NCI-H1417 treated with DMSO at 0.1 percent for 48 hours (cell line): Measurements from ENCODE around the gene C19orf67.

Experiments used
- DNase-seq: peaks from one replicate; lab custom pipeline; 2025; lab: John Stamatoyannopoulos, UW

C19orf67 gene

DNA sequence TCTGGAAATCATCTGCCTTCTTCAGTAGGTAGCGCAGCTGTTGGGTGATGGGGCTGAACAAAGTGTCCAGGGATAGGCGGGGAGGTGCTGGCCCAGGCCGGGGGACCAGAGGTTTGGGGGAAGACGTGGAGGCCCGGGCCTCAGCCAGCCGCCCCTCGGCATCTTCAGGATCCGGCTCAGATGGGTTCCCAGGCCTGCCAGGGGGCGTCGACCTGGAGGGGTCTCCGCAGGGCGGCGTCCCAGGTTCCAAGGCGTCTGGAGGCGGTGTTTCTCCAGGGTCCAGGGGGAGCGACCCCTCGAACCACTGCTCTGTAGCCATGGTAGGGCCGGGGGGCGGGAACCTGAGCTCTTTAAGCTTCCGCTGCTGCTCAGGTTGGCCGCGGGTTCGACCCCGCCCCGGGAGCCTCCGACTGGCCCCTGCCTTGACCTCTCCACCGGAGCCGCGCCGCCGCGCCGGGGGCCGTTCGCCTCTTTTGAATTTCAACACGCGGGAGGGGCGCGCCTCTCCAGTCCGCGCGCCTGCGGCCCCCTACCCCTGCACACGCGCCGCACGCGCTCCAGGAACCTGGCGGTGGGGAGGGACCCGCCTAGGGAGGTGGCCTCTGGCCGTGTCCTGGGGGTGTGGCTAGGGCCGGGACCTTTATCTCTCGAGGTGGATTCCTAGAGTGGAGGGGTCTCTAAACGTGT is at the start of gene C19orf67:
C19orf67 (minus strand) TSS at position 475 of the 687 bp plus-strand sequence; CDS start at position 319, 156 bp downstream.
- no peak for DNase-seq

- no peak for DNase-seq
Measured at GRCh38 chr19:14135355-14135754, 49.8 kb upstream of the C19orf67 start.

DNA sequence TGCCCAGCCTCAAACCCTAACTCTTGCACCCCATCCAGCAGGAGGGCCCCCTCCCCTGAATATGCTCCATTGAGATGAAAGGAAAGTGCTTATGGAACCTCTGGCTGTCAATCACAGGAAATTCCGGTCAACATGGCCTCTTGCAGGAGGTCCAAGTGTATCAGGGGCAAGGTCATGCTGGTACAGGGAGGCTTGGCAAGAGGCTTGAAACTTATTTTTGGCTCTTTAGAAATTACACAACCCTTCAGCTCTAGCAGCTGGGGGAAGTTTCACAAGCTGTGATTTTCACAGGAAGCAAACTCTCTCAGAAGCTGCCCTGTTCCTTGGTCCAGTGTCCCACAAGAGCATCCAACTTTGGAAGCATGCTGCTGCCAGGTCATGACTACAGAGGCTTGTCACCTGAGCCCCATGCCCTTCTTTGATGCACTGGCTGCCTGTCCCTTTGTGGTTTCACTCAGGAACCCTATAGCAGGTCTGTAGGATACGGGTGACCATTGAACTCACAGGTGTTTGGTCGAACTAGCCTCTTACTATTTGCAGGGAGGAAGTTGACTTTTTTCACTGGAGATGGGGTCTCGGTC is 42.4 kb upstream of the C19orf67 start:
- no peak for DNase-seq

GRCh38 chr19:14127176-14127575 is 41.6 kb upstream of the C19orf67 start:
- DNase-seq: no peak

DNA sequence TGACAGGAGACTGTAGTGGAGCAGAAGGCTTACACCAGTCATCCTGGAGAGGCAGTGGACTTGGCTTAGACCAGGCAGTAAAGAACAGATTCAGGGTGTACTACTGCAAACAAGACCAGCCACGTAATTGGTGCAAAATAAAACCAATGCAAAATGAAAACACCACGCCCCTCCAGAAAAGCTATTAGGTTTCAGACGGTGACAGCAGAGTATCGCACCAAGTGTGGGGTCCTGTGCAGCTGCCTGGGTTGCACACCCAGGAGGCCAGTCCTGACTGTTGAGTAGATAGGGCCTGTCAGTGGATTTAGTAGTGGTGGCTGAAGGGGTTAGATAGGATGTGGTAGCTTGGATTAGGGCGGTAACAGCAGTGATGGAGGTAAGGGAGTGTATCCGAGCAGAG is 37.3 kb upstream of the C19orf67 start:
- DNase-seq: no peak

DNA sequence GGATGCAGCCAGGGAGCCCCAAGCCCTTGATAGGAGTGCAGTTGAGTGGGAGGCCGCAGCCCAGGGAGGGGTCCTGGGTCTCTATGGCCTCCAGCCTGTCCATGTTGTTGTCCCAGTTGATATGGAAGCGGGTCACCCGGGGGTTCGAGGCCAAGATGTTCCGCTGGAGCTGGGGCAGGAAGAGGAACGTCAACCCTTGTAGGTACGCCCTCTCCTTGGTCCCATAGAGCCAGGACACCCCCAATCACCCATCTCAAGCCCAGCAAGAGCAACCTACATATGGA is 34.9 kb upstream of the C19orf67 start:
- no peak for DNase-seq

- DNase-seq: no peak
Measured at GRCh38 chr19:14119644-14120496, 34.3 kb upstream of the C19orf67 start.

GRCh38 chr19:14119146-14119545 is 33.6 kb upstream of the C19orf67 start:
- no peak for DNase-seq

DNA sequence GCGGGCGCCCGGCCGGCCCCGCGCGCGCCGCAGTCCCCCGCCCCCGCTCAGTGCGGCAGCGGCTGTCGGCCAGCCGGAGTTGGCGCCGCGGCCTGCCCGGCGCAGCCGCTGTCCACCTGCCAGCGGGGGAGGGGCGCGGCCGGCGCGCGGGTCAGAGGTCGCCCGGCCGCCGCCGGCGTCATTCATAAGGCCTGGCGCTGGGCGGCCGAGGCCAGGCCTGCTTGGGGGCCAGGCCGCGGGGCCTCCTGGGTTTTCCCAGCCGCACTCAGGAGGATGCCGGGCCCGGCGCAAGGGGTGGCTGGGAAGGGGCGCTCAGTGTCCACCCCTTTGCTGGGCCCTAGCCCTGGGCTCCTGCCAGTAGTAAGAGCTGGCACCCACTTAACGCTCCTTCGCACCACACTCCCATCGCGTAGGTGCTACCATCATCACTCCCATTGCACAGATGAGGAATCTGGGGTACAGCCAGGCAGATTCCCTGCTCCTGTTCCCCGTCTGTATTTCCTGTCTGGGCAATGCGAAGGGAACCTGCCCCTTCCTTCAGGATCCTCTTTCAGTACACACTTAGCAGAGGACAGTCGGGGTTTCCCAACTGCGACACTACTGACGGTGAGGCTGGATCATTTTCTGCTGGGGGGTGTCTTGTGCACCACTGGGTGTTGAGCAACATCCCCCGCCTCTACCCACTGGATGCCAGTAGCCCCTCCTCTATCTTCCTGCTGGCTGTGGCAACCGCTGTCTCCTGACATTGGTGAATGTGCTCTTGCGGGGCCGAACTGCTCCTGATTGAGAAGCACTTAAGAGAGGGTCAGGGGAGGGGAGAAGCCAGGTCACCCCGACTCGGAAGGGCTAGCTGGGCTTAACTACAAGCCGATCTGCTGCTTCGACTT is 32.8 kb upstream of the C19orf67 start:
- no peak for DNase-seq

GRCh38 chr19:14117668-14118164 is 32.1 kb upstream of the C19orf67 start, which contains the start of gene PRKACA:
Gene PRKACA (minus strand): TSS chr19:14117762. CDS start chr19:14117547, 215 bp downstream.
- peak; percentile 94 for DNase-seq

DNA sequence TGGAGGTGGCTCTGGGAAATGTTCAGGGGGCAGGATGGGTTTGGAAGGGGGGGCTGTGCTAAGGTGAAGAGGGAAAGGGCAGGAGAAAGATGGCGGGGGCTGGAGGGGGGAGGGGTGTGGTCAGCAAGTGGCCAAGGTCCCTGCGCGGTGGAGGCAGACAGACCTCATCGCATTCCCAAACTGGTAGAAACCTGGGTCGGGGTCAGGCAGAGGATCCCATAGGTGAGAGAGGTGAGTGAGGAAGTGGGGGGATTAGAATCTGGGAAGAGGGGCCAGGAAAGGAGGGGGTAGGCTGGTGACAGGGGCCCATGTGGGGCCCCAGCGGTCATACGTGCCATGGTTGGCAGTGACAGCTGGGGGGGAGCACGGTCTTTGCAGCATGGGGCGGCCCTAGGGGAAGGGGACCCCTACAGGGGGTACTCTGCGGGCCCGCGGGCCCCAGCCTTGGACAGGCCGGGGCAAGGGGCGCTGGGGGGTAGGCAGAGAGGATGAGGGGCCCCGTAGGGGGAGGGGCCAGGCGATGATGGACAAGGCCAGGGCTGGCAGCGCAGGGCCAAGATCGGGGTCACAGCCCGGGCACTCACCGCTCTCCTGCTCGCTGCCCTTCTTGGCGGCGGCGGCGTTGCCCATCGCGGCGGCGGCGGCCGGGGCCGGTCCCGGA is 31.5 kb upstream of the C19orf67 start:
- no peak for DNase-seq

GRCh38 chr19:14116525-14116917 is 30.9 kb upstream of the C19orf67 start:
- DNase-seq: no peak

GRCh38 chr19:14115756-14116155 is 30.2 kb upstream of the C19orf67 start:
- DNase-seq: no peak

- DNase-seq: no peak
Measured at GRCh38 chr19:14114854-14115253, 29.3 kb upstream of the C19orf67 start.

DNA sequence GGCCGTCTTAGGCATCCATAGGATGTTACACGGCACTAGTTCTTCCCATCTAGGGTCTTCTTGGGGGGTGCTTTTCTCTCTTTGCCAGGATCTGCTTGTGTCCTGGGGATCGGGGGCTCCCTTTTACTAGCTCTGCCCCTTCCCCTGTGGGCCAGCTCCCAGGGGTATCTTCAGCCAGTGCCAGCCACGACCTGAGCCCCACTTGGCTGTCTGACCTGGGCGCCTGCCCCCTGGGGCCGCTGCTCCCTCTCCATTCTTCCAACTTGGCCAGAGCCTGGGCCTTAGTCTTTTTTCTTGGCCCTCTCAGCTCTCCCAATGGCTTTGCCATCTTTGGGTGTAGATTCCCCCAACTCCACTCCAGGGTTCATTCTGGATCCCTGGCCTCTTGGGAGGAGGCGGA is 28.9 kb upstream of the C19orf67 start:
- no peak for DNase-seq

DNA sequence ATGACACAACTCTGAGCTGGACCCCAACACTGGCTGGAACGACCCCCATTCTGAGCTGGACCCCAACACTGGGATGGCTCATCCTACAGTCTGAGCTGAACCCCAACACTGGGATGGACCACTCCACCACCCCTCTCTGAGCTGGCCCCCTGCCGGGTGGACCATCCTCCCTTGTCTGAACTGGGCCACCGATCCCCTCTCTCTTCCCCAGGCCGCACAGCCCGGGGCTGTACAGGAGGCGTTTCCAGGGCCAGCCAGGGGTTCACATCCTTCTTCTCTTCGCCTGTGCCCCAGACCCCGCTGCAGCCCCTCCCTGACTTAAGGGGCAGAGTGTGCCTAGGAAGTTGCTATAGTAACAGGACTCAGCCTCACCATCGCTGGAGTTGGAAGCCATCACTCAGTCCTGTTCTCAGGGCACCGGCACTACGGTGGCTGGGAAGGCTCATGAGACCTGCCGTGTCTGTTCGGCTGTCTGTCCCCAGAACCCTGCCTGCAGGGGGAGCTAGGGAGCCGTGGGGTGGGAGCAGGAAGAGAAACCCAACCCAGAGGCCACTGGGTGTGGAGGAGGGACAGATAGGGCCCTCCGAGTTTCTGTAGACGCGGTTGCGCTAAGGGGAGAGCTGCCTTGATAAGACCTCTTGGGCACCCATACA is 28.3 kb upstream of the C19orf67 start:
- no peak for DNase-seq

- no peak for DNase-seq
Measured at GRCh38 chr19:14112809-14113385, 27.3 kb upstream of the C19orf67 start.

GRCh38 chr19:14112051-14112808 is 26.6 kb upstream of the C19orf67 start:
- DNase-seq: no peak

GRCh38 chr19:14111486-14111885 is 25.9 kb upstream of the C19orf67 start:
- DNase-seq: no peak

- no peak for DNase-seq
Measured at GRCh38 chr19:14110650-14111049, 25.1 kb upstream of the C19orf67 start.
